Keratinocyte (primary cell): ENCODE measurements around the gene DES.

Experiments used
- EZH2 ChIP-seq: IDR thresholded peaks from one replicate; pipeline ENCODE4 v1.6.1; 2012; ENCODE audit warnings: inconsistent platforms, mild to moderate bottlenecking, low read length, moderate library complexity
- TF ChIP-seq, protein P1 (sequence below), 3 experiments: IDR thresholded peaks in 1 of 3; conservative IDR thresholded peaks in 1 of 3; optimal IDR thresholded peaks in 1 of 3; 2 replicates in 2 of 3; 3 replicates in 1 of 3; pipeline versions ENCODE3 to v1.5.1; 2011; ENCODE audit warnings: low read length in 3 of 3, mild to moderate bottlenecking in 3 of 3, moderate library complexity in 2 of 3, control low read depth in 1 of 3, inconsistent platforms in 1 of 3; ENCODE audit not compliant: insufficient read depth in 2 of 3; ENCODE audit errors: extremely low read depth in 1 of 3

DNA sequence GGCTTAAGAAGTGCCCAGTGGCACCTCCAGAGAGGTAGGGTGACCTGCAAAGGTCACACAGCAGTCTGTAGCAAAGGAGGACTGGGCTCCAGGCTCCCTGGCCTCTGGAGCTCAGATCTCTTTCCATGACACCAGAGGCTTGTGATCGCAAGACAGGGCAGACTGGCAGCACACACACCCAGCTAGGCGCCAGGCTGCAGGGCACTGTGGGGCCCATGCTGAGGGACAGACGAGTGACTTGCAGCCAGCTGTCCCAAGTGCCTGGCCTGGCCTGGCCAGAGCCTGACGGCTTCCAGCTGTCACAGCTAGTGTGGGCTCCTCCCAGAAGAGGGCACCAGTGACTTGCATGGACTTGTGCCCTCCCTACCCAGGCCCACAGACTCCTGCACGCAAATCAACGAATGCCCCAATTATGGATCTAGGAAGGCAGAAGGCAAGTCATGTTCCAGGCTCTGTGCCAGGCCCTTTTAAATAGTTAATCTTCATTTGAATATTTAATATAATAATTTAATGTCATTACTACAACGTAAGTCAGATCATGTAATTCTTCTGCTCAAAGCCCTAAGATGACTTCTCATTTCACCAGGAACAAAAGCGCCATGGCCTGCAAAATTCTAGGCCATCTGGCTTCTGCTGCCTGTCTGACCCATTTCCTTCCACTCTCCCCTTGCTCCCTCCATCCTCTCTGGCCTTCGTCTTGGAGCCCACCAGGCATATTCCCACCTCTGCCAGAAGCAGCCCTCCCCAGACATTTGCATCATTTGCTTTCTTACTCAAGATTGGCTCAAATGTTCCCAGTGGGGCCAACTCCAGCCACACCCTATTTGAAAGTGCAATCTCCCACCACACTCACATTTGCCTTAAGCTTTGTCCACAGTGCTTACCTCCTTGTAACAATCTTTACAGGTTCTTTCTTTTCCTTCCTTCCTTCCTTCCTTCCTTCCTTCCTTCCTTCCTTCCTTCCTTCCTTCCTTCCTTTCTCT is 12.7 kb downstream of the DES start:
- TF ChIP-seq, protein P1, sequence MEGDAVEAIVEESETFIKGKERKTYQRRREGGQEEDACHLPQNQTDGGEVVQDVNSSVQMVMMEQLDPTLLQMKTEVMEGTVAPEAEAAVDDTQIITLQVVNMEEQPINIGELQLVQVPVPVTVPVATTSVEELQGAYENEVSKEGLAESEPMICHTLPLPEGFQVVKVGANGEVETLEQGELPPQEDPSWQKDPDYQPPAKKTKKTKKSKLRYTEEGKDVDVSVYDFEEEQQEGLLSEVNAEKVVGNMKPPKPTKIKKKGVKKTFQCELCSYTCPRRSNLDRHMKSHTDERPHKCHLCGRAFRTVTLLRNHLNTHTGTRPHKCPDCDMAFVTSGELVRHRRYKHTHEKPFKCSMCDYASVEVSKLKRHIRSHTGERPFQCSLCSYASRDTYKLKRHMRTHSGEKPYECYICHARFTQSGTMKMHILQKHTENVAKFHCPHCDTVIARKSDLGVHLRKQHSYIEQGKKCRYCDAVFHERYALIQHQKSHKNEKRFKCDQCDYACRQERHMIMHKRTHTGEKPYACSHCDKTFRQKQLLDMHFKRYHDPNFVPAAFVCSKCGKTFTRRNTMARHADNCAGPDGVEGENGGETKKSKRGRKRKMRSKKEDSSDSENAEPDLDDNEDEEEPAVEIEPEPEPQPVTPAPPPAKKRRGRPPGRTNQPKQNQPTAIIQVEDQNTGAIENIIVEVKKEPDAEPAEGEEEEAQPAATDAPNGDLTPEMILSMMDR (optimal IDR thresholded peaks at IDR 0.05 in 1 of 3, IDR thresholded peaks at IDR 0.05 in 1 of 3, conservative IDR thresholded peaks at IDR 0.05 in 1 of 3; ENCODE audit: extremely low read depth in 1 of 3, insufficient read depth in 2 of 3, low read length in 3 of 3): peak; percentile 27 to 82 (median 36)
- TF ChIP-seq EZH2: no peak
